ENCODE data around the gene RGS1. TPM values are rescaled to one million over a fixed set of nuclear protein-coding genes. Genes with fewer than 3 reads are reported as not detected.

RGS1 gene
- total RNA-seq, 1 experiment from 2014 or later: not detected

GRCh38 chr1:192608671-192609070 lies 33.1 kb downstream of the RGS1 start:
- no peaks in the 10 kb centered on the region for H3K27me3 ChIP-seq (ENCODE audit: insufficient read depth, low read length)
- H3K27ac Mint-ChIP-seq: no peak overlapping the region

More at GRCh38 chr1:192608671-192609070, 33.1 kb downstream of the RGS1 start:
- no peaks in the 10 kb centered on the region for H3K36me3 Mint-ChIP-seq (ENCODE audit: insufficient read depth in 1 of 3, low read depth in 3 of 3)
- no peak overlapping the region for H4K91ac ChIP-seq (ENCODE audit: insufficient read length, low read depth, low read length)
- no peaks in the 10 kb centered on the region for H3K9me3 ChIP-seq (ENCODE audit: control insufficient read depth, low read depth, low read length)
- no peak overlapping the region for H2BK120ac ChIP-seq (ENCODE audit: low read depth, low read length, poor library complexity, severe bottlenecking)
- no peak overlapping the region for H2BK20ac ChIP-seq (ENCODE audit: low read depth, low read length, poor library complexity, severe bottlenecking)
- H3K27ac ChIP-seq (ENCODE audit: insufficient read length, low read depth, low read length): no peak overlapping the region
- no peak overlapping the region for H4K5ac ChIP-seq (ENCODE audit: insufficient read length, low read depth, low read length)
- no peaks in the 10 kb centered on the region for H3K4me1 Mint-ChIP-seq
- no peak overlapping the region for H3K4me3 Mint-ChIP-seq
- no peak overlapping the region for H2AFZ ChIP-seq (ENCODE audit: low read length)
- no peak overlapping the region for H3K23ac ChIP-seq (ENCODE audit: insufficient read length, low read depth, low read length)
- H4K8ac ChIP-seq (replicated peaks; ENCODE audit: insufficient read length, low read depth, low read length): no peak overlapping the region
- H2BK5ac ChIP-seq (ENCODE audit: insufficient read length, low read length): no peak overlapping the region
- H3K79me1 ChIP-seq (ENCODE audit: insufficient read depth, low read depth, low read length, poor library complexity, severe bottlenecking): no peaks in the 10 kb centered on the region
- H3K56ac ChIP-seq (ENCODE audit: insufficient read length, low read depth, low read length): no peak overlapping the region
- H2BK12ac ChIP-seq (ENCODE audit: insufficient read length, low read depth, low read length): no peak overlapping the region
- H3T11ph ChIP-seq (ENCODE audit: low read length): no peak overlapping the region
- no peaks in the 10 kb centered on the region for H3K27me3 Mint-ChIP-seq (ENCODE audit: low read depth)
- no peak overlapping the region for H3K9ac ChIP-seq (ENCODE audit: extremely low read depth, insufficient read length, low read length)
- H3K18ac ChIP-seq (ENCODE audit: insufficient read length, low read depth, low read length): no peak overlapping the region
- H3K4ac ChIP-seq (ENCODE audit: low read depth, low read length): no peak overlapping the region
- no peak overlapping the region for H3K4me2 ChIP-seq (ENCODE audit: insufficient read depth, insufficient read length, low read length)
- no CpG with 5 or more reads among the region's 2 CpGs for WGBS (ENCODE audit: extremely low coverage, insufficient read length, low lambda C conversion rate)
- H3K23me2 ChIP-seq (ENCODE audit: insufficient read length, low read depth, low read length, poor library complexity, severe bottlenecking): no peaks in the 10 kb centered on the region
- no peaks in the 10 kb centered on the region for H3K79me2 ChIP-seq (ENCODE audit: insufficient read depth, low read length)
- no peak overlapping the region for H3K14ac ChIP-seq (ENCODE audit: insufficient read depth, low read length)
- H3K9me3 Mint-ChIP-seq: no peaks in the 10 kb centered on the region
- H4K20me1 ChIP-seq (ENCODE audit: control insufficient read depth, insufficient read depth, insufficient read length): no peaks in the 10 kb centered on the region
- DNase-seq: no peak
- no peaks in the 10 kb centered on the region for H3K4me1 ChIP-seq (ENCODE audit: insufficient read depth, low read length)
- no peak for TF ChIP-seq CTCF (conservative IDR thresholded peaks at IDR 0.05)
- H2AK5ac ChIP-seq (ENCODE audit: insufficient read length, low read length): no peak overlapping the region
- H2BK15ac ChIP-seq (ENCODE audit: low read depth, low read length): no peak overlapping the region
